HUES64 (cell line): Measurements from ENCODE around the gene XPNPEP3. TPM values are rescaled to one million over a fixed set of nuclear protein-coding genes. Genes with fewer than 3 reads are reported as not detected.
A peak's percentile ranks its signal among the peaks of the same experiment; 100 is the strongest.
"Not testable (repeated sequence)": the region's sequence is repeated elsewhere in the genome, so short reads cannot be mapped to it uniquely, and the experiment has no call there.

Source experiments
- H3K27ac ChIP-seq: 2 replicates; pipeline ENCODE4 v1.7.0; 2013; ENCODE audit warnings: low read depth, low read length, inconsistent platforms
- H3K27me3 ChIP-seq: 2 replicates; pipeline ENCODE4 v1.6.1; 2013; ENCODE audit warnings: mild to moderate bottlenecking, low read length; ENCODE audit not compliant: insufficient read depth
- H3K36me3 ChIP-seq: 2 replicates; pipeline ENCODE4 v1.6.1; 2013; ENCODE audit warnings: mild to moderate bottlenecking, low read length; ENCODE audit not compliant: insufficient read depth
- H3K4me1 ChIP-seq: 2 replicates; pipeline ENCODE4 v1.6.1; 2013; ENCODE audit warnings: mild to moderate bottlenecking, low read length, moderate library complexity; ENCODE audit not compliant: insufficient read depth
- H3K4me3 ChIP-seq: 2 replicates; pipeline ENCODE4 v1.5.1; 2013; ENCODE audit warnings: mild to moderate bottlenecking, low read length, moderate library complexity
- H3K9ac ChIP-seq: 2 replicates; pipeline ENCODE4 v1.6.1; 2013; ENCODE audit warnings: mild to moderate bottlenecking, low read depth, low read length
- H3K9me3 ChIP-seq: 2 replicates; pipeline ENCODE4 v1.6.1; 2013; ENCODE audit warnings: low read depth, low read length; ENCODE audit not compliant: insufficient read depth
- WGBS: fragments of 150-250, 120-280 bp; methylation state at CpG from one replicate; pipeline ENCODE4 v1.1.7; 2013; ENCODE audit warnings: missing lambda C conversion rate; 5-methylcytosine and 5-hydroxymethylcytosine counted together
- polyA plus RNA-seq, 2 experiments: library from polyadenylated mRNA; stranded (reverse); fragments of 50-300 nt; gene quantifications; one replicate each; pipeline ENCODE4 v1.2.3, GENCODE V29; 2013

The XPNPEP3 gene
- polyA plus RNA-seq (2013, experiment 1 of 2) = 15.8 TPM
- polyA plus RNA-seq (2013, experiment 2 of 2) = 16.1 TPM

DNA sequence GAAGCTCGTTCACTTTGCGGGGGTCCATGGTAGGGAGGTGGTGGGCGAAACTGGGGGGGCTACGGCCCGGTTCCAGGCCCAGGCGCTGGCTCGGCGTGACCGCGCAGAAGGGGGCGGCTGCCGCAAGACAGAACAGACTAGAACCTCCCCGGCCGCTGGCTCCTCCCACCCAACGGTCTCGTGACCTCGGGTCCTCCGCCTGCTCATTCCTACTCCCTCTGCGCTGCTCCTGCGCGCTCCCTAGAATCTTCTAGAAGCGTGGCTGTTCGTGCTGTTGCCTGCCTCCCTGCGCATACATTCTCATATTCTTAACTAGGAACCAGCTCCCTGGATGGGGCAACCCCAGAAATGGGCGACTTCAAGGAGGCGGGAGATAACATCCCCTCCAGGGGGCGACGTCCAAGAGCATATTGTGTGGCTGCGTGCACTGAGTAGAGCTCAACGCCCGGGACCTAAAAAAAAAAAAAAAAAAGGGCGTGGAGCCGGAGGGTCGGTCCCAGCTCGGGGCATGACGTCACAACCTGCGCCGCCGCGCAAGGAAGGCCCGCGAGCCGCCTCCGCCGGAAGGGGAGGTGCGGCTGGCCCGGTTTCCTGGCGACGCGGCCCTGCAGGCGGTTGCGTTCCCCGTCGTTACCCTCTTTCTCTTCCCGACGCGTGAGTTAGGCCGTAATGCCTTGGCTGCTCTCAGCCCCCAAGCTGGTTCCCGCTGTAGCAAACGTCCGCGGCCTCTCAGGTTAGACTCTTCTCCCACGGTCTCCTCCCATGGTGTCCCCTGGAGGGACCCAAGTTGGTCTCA, at the start of gene XPNPEP3, which contains the start of gene ST13:
XPNPEP3 (plus strand) TSS at position 636 of the 796 bp plus-strand sequence; CDS start at position 670, 34 bp downstream.
ST13 (minus strand) TSS at position 127 of the 796 bp plus-strand sequence; CDS start at position 28, 99 bp downstream.
- Histone ChIP-seq H3K4me1 (peaks cover 29% of the 10 kb centered on the region), H3K9me3 (no peaks in the 10 kb centered on the region), H3K36me3 (peaks cover 47% of the 10 kb centered on the region), H3K27me3 (no peaks in the 10 kb centered on the region), H3K27ac (peak within 1 kb of the TSS; percentile 99), H3K9ac (peak within 1 kb of the TSS; percentile 99), H3K4me3 (peak within 1 kb of the TSS; percentile 99)
- under 1% methylated on average over 63 of the region's 63 CpGs for WGBS

- no peaks in the 10 kb centered on the region for H3K4me1 ChIP-seq
- H3K36me3 ChIP-seq = peaks cover 11% of the 10 kb centered on the region; the same call in 1 of the 2 replicates
- no peak overlapping the region for H3K9ac ChIP-seq
- WGBS = 72% methylated on average over 4 of the region's 6 CpGs
- no peaks in the 10 kb centered on the region for H3K9me3 ChIP-seq
- H3K27me3 ChIP-seq = no peaks in the 10 kb centered on the region
- no peak overlapping the region for H3K4me3 ChIP-seq
- no peak overlapping the region for H3K27ac ChIP-seq
These were observed 48.7 kb upstream of the XPNPEP3 start for GRCh38 chr22:40808018-40808841.

DNA sequence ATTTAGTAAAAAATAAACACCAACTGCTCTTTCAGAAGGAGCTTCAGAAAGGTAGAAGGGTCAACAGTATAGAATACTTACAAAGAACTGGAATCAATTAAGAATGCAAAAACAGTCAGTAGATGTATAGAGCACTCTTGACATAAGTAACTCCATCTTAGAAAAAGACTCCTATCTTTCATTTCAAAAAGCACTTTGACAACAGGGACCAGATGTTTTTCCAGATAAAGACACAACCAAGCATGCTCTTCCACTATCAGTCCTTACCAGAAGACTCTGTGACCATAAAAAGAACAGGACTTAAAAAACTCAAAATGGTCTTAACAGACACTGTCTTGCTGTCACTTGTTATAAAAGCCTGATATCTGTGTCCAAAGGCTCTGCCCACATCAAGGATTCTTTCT, 43.0 kb upstream of the XPNPEP3 start:
- H3K27me3 ChIP-seq = no peaks in the 10 kb centered on the region
- no peak overlapping the region for H3K4me3 ChIP-seq
- H3K4me1 ChIP-seq = peaks cover 8% of the 10 kb centered on the region; the same call in 1 of the 2 replicates
- H3K9me3 ChIP-seq = no peaks in the 10 kb centered on the region
- no peak overlapping the region for H3K27ac ChIP-seq
- H3K36me3 ChIP-seq = peaks cover 18% of the 10 kb centered on the region; the same call in 1 of the 2 replicates
- no peak overlapping the region for H3K9ac ChIP-seq

DNA sequence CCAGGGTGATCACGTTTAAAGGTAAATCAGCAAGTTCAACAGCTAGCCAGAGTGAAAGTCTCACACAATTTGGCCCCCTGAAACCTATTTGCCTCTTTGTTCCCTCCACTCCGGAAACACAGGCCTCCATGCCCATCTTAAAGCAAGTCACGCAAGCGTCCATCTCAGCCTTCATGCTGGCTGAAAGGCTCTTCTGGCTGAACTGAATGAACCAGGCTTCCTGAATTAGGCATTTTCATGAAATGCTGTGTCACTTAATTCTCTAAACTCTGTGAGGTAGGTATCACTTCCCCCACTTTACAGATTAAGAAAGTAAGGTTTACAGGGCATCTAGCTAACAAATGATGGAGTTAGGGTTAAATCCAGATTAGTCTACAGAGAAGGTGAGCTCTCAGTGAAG, 39.2 kb upstream of the XPNPEP3 start:
- Histone ChIP-seq H3K27me3 (no peaks in the 10 kb centered on the region), H3K36me3 (peaks cover 18% of the 10 kb centered on the region; the same call in 1 of the 2 replicates), H3K9ac (peak overlapping the region; percentile 1; the same call in 1 of the 2 replicates), H3K4me3 (peak overlapping the region; percentile 93; the same call in 1 of the 2 replicates), H3K27ac (no peak overlapping the region), H3K9me3 (no peaks in the 10 kb centered on the region), H3K4me1 (peaks cover 15% of the 10 kb centered on the region; the same call in 1 of the 2 replicates)
- 93% methylated on average over 4 of the region's 4 CpGs for WGBS

DNA sequence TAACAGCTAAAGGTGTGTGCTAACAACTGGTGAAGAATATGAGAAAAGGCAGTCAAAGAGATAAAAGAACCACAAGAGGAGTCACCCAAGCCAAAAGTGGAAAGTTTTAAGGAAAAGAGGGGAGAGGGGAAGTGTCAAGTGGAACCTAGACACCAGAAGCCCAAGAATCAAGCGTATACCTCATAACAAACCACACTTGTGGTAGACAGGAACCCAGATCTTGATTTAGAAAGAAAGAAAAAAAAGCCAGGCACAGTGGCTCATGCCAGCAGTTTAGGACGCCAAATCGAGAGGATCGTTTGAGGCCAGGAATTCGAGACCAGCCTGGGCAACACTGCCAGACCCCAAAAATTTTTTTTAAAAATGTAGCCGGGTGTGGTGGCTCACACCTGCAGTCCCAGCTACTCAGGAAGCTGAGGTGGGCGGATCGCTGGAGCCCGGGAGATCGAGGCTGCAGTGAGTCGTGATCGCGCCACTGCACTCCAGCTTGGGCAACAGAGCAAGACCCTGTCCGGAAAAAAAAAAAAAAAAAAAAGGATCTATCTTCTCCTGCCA, 38.7 kb upstream of the XPNPEP3 start:
- Histone ChIP-seq H3K9me3 (no peaks in the 10 kb centered on the region), H3K9ac (peak overlapping the region; percentile 83), H3K27me3 (no peaks in the 10 kb centered on the region), H3K36me3 (peaks cover 24% of the 10 kb centered on the region), H3K4me1 (peaks cover 15% of the 10 kb centered on the region; the same call in 1 of the 2 replicates), H3K4me3 (peak overlapping the region; percentile 93), H3K27ac (no peak overlapping the region)
- WGBS = 49% methylated on average over 14 of the region's 14 CpGs

- WGBS = 1% methylated on average over 55 of the region's 61 CpGs
- Histone ChIP-seq H3K9ac (peak within 1 kb of the TSS; percentile 83), H3K27ac (peak within 1 kb of the TSS; percentile 85), H3K27me3 (no peaks in the 10 kb centered on the region), H3K4me1 (peaks cover 15% of the 10 kb centered on the region; the same call in 1 of the 2 replicates), H3K9me3 (no peaks in the 10 kb centered on the region), H3K4me3 (peak within 1 kb of the TSS; percentile 93), H3K36me3 (peaks cover 30% of the 10 kb centered on the region)
These were observed 38.0 kb upstream of the XPNPEP3 start, which contains the start of gene SLC25A17 for GRCh38 chr22:40818747-40819598. SLC25A17 (minus strand) TSS chr22:40819346; CDS start chr22:40819248, 98 bp downstream.

DNA sequence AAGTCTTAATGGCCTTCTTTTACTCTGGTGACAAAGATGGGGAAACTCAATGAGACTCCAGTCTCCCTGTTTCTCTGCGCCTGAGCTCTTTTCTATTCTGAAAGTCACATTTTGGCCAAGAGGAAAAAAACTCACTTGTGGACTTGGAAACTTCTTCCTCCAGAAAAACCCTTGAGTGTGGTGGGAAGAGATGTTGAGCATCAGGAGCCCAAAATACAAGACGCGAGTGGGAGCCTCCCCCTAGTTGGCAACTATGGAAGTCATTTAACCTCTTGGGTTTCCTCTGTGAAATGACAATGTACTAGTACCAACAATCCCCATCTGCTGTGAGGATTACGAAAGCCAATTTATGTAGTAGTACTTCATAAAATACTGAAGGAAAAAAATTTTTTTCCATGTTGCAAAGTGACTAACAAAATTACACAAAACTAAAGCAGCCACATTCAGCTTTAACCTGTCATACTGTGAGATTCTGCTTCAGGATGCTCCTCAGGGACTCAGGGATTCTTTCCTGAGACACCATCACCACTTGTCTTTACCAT, 37.3 kb upstream of the XPNPEP3 start:
- Histone ChIP-seq H3K9ac (peak overlapping the region; percentile 61), H3K27me3 (no peaks in the 10 kb centered on the region), H3K4me3 (peak overlapping the region; percentile 93), H3K36me3 (peaks cover 31% of the 10 kb centered on the region), H3K9me3 (no peaks in the 10 kb centered on the region), H3K4me1 (peaks cover 15% of the 10 kb centered on the region; the same call in 1 of the 2 replicates), H3K27ac (peak overlapping the region; percentile 85)
- WGBS = 15% methylated on average over 3 of the region's 4 CpGs

DNA sequence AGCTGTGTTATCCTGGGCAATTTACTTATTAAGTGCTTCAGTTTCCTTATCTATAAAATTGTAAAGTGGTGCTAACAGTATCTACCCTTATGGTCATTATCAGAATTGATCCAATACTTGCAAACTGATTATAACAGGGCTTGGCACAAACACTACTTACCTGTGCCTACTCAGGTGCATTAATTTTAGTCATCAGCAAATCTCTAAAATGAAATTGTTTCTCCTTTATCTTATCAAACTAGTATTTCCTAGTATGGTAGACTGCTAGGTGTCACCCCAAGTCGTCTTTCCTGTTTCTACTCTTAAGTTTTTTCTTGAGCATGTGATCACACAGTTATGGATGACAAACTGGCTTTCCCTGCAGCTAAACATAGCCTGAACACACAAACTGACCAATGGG, 33.5 kb upstream of the XPNPEP3 start:
- H3K27ac ChIP-seq = no peak overlapping the region

GRCh38 chr22:40826292-40826691, 30.7 kb upstream of the XPNPEP3 start:
- WGBS = 97% methylated on average over 2 of the region's 2 CpGs
- peak overlapping the region; percentile 74 for H3K9ac ChIP-seq
- not testable (repeated sequence) for H3K9me3 ChIP-seq, H3K4me3 ChIP-seq, H3K27me3 ChIP-seq
- peaks cover 86% of the 10 kb centered on the region for H3K36me3 ChIP-seq
- H3K27ac ChIP-seq = peak overlapping the region; percentile 89
- peaks cover 15% of the 10 kb centered on the region for H3K4me1 ChIP-seq

More for the DNA sequence above, 33.5 kb upstream of the XPNPEP3 start:
- H3K4me3 ChIP-seq = no peak overlapping the region
- WGBS = 100% methylated on average over 1 of the region's 1 CpG
- no peak overlapping the region for H3K9ac ChIP-seq
- H3K9me3 ChIP-seq = no peaks in the 10 kb centered on the region
- H3K4me1 ChIP-seq = peaks cover 22% of the 10 kb centered on the region
- H3K36me3 ChIP-seq = peaks cover 58% of the 10 kb centered on the region
- no peaks in the 10 kb centered on the region for H3K27me3 ChIP-seq
